ENCODE results near the gene ADGRA1. TPM values are rescaled to one million over a fixed set of nuclear protein-coding genes. Genes with fewer than 3 reads are reported as not detected.

ADGRA1 gene
- total and polyA plus RNA-seq, 2 of the 13 experiments (the other 11 are each of a cell fraction or from before 2014, with no cell fraction given): not detected

GRCh38 chr10:133095586-133095985 is 7.9 kb downstream of the ADGRA1 start (continued):
- TF ChIP-seq ATF4 (CRISPR knock-in tag; IDR thresholded peaks at IDR 0.05) (no peak), CENPT (CRISPR knock-in tag; IDR thresholded peaks at IDR 0.05; ENCODE audit: low read depth) (no peak), FIP1L1 (IDR thresholded peaks at IDR 0.05; ENCODE audit: borderline replicate concordance, insufficient read depth, low read depth, low read length) (no peak), RFX5 (IDR thresholded peaks at IDR 0.05; ENCODE audit: low read depth, low read length) (no peak), ZMYM4 (CRISPR knock-in tag; IDR thresholded peaks at IDR 0.05) (no peak), ERF (CRISPR knock-in tag; IDR thresholded peaks at IDR 0.05) (no peak), ETS1 (CRISPR knock-in tag; IDR thresholded peaks at IDR 0.05) (no peak)
- TF ChIP-seq, protein P1, sequence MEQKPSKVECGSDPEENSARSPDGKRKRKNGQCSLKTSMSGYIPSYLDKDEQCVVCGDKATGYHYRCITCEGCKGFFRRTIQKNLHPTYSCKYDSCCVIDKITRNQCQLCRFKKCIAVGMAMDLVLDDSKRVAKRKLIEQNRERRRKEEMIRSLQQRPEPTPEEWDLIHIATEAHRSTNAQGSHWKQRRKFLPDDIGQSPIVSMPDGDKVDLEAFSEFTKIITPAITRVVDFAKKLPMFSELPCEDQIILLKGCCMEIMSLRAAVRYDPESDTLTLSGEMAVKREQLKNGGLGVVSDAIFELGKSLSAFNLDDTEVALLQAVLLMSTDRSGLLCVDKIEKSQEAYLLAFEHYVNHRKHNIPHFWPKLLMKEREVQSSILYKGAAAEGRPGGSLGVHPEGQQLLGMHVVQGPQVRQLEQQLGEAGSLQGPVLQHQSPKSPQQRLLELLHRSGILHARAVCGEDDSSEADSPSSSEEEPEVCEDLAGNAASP (CRISPR knock-in tag; IDR thresholded peaks at IDR 0.05; ENCODE audit: borderline replicate concordance): no peak

DNA sequence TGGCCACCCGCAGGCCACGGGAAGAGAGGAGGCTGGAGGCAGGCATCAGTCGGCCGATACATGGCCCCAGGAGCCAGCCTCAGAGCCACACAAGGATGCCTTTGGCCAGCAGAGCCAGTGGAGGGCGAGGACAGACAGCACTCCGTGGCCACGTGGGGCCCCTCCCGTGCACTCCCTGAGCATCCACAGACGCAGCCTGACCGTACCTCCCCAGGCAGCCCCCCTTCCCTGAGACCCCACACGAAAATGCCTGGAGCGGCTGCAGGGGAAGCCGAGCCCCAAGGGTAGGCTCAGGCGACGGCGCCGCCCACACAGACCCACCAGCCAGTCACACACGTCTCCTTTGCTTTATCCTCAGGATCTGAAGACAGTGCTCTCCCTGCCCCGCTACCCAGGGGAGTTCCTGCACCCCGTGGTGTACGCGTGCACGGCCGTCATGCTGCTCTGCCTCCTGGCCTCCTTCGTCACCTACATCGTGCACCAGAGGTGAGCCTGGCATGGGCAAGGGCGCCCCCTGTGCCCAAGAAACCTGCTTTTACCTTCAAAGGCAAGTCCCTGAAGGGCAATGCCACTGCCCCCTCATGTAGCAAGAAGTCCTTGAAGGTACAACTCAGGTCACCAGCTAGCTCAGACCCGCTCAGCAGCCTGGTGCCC is 9.0 kb downstream of the ADGRA1 start:
- no peaks in the 10 kb centered on the region for H3K4me1 ChIP-seq (ENCODE audit: insufficient read depth, low read length)
- CTCF ChIA-PET (ENCODE audit: low intra/inter-chr PET ratio, low total read pairs): no interaction called here
- H4K20me1 ChIP-seq (ENCODE audit: insufficient read depth, low read length): 0 out of 2 replicates have a peak, but pooled peaks cover 2% of the 10 kb centered on the region
- DNase-seq (ENCODE audit: low spot score): no peak
- no peak overlapping the region for H3K27ac ChIP-seq (ENCODE audit: extremely low read length, insufficient read depth, low read length)
- no peaks in the 10 kb centered on the region for H3K79me2 ChIP-seq (ENCODE audit: insufficient read depth, low read length)
- no peak overlapping the region for H3K4me2 ChIP-seq (ENCODE audit: low read depth, low read length)
- H3K9me3 ChIP-seq (ENCODE audit: low read length): no peaks in the 10 kb centered on the region
- no peak overlapping the region for H3K9ac ChIP-seq (ENCODE audit: insufficient read depth, low read depth, low read length)
- no peaks in the 10 kb centered on the region for H3K36me3 ChIP-seq (replicated peaks in 1 of 2; ENCODE audit: control insufficient read depth in 1 of 2, insufficient read depth in 2 of 2, low read length in 2 of 2)
- intact Hi-C loops (cut with micrococcal nuclease; ENCODE audit: unreplicated experiment): no loop called here
- WGBS (ENCODE audit: low lambda C conversion rate): 61% methylated on average over 4 of the region's 28 CpGs
- no peak overlapping the region for H2AFZ ChIP-seq (ENCODE audit: low read length)
- peaks cover 4 to 78% of the 10 kb centered on the region in 2 experiments; a peak in 4 of 5 replicates for H3K27me3 ChIP-seq (ENCODE audit: control insufficient read depth in 1 of 2, insufficient read depth in 2 of 2, low read length in 2 of 2)
- BruUV-seq (replicated peaks): no TSS peak
- ATAC-seq: no peak
- in situ Hi-C loops (cut with HindIII; ENCODE audit: extremely low pct_ligation_motif_present, low pct_unique_long_range_greater_than_20kb): no loop called here
- H3K4me3 ChIP-seq (replicated peaks in 1 of 3; ENCODE audit: insufficient read depth in 1 of 3, low read depth in 2 of 3, low read length in 3 of 3): no peak overlapping the region
- POLR2A ChIA-PET: no interaction called here
- no peak for FAIRE-seq
- TF ChIP-seq ESRRA (CRISPR knock-in tag; IDR thresholded peaks at IDR 0.05; ENCODE audit: low read depth) (no peak), KLF16 (CRISPR knock-in tag; IDR thresholded peaks at IDR 0.05) (no peak), ZNF672 (CRISPR knock-in tag; IDR thresholded peaks at IDR 0.05) (no peak), JARID2 (CRISPR knock-in tag; IDR thresholded peaks at IDR 0.05; ENCODE audit: insufficient replicate concordance) (no peak), ZNF703 (CRISPR knock-in tag; IDR thresholded peaks at IDR 0.05; ENCODE audit: borderline replicate concordance) (no peak), ZNF562 (CRISPR knock-in tag; IDR thresholded peaks at IDR 0.05; ENCODE audit: borderline replicate concordance) (no peak), ZNF616 (CRISPR knock-in tag; IDR thresholded peaks at IDR 0.05; ENCODE audit: low read depth) (no peak), ZNF230 (CRISPR knock-in tag; IDR thresholded peaks at IDR 0.05) (no peak)
- TF ChIP-seq, protein P2, sequence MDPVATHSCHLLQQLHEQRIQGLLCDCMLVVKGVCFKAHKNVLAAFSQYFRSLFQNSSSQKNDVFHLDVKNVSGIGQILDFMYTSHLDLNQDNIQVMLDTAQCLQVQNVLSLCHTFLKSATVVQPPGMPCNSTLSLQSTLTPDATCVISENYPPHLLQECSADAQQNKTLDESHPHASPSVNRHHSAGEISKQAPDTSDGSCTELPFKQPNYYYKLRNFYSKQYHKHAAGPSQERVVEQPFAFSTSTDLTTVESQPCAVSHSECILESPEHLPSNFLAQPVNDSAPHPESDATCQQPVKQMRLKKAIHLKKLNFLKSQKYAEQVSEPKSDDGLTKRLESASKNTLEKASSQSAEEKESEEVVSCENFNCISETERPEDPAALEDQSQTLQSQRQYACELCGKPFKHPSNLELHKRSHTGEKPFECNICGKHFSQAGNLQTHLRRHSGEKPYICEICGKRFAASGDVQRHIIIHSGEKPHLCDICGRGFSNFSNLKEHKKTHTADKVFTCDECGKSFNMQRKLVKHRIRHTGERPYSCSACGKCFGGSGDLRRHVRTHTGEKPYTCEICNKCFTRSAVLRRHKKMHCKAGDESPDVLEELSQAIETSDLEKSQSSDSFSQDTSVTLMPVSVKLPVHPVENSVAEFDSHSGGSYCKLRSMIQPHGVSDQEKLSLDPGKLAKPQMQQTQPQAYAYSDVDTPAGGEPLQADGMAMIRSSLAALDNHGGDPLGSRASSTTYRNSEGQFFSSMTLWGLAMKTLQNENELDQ (CRISPR knock-in tag; IDR thresholded peaks at IDR 0.05; ENCODE audit: borderline replicate concordance): no peak

Measured in HepG2 (cell line).